Muscle of leg (tissue), 11 donors: ENCODE results near the gene CRISPLD2. TPM values are rescaled to one million over a fixed set of nuclear protein-coding genes. Genes with fewer than 3 reads are reported as not detected.

Experiments used
- DNase-seq: peaks from one replicate; pipeline ENCODE4 v3.0.0; 2013
- H3K27ac ChIP-seq: one replicate; pipeline ENCODE4 v1.5.1; 2013; ENCODE audit warnings: mild to moderate bottlenecking, low read length, control low read depth
- H3K27me3 ChIP-seq: one replicate; pipeline ENCODE4 v1.6.1; 2013; ENCODE audit warnings: low read length; ENCODE audit not compliant: control insufficient read depth, insufficient read depth
- H3K36me3 ChIP-seq: one replicate; pipeline ENCODE4 v1.6.1; 2013; ENCODE audit warnings: low read length; ENCODE audit not compliant: control insufficient read depth, insufficient read depth
- H3K4me1 ChIP-seq: one replicate; pipeline ENCODE4 v1.6.1; 2013; ENCODE audit warnings: low read length; ENCODE audit not compliant: control insufficient read depth, insufficient read depth
- H3K4me3 ChIP-seq: one replicate; pipeline ENCODE4 v1.5.1; 2013; ENCODE audit warnings: low read length, control low read depth
- H3K9me3 ChIP-seq: replicated peaks from 2 replicates; pipeline ENCODE4 v1.6.1; 2013; ENCODE audit warnings: low read depth, low read length; ENCODE audit not compliant: control insufficient read depth
- WGBS: methylation state at CpG from one replicate; pipeline ENCODE4 v1.1.5; 2013; ENCODE audit warnings: missing lambda C conversion rate; ENCODE audit not compliant: insufficient coverage; 5-methylcytosine and 5-hydroxymethylcytosine counted together
- polyA plus RNA-seq, 8 donors: library from polyadenylated mRNA; unstranded; fragments of 120-200 nt; gene quantifications; one replicate each; pipeline versions ENCODE4 v1.2.1 to v1.2.3, GENCODE V29; 2013; ENCODE audit warnings: inconsistent platforms in 1 of 8, low replicate concordance in 1 of 8; ENCODE audit not compliant: insufficient read length in 8 of 8, insufficient read depth in 1 of 8
- total RNA-seq: library from RNA; stranded (reverse); fragments of 120-200 nt; gene quantifications from one replicate; pipeline ENCODE4 v1.2.4, GENCODE V29; 2013

The CRISPLD2 gene
- total and polyA plus RNA-seq, 9 donors: 5.2 to 10.4 (median 6.4) TPM

DNA sequence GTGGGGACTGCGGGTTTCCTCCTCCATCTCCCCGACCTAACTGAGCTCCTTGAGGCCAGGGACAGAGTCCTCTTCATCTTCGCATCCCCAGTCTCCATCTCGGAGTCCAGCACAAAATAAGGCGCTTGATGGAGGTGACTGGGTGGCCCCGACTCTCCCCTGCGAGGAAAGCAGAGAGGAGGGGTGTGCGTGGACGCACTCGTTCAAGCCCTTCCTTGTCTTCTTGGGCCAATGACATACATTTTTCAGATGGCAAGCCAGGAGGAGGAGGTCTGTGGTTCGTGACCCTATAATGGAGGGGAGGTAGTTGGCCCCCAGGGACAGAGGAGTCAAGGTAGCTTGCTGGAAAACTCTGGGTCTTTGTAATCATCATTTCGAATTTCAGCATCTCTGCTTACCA lies 17.2 kb downstream of the CRISPLD2 start:
- Histone ChIP-seq H3K36me3 (no peaks in the 10 kb centered on the region), H3K4me3 (no peak overlapping the region), H3K9me3 (no peaks in the 10 kb centered on the region), H3K27me3 (peaks cover 21% of the 10 kb centered on the region), H3K27ac (peak overlapping the region; percentile 42), H3K4me1 (peaks cover 66% of the 10 kb centered on the region)
- DNase-seq: no peak
- 91% methylated on average over 9 of the region's 12 CpGs for WGBS

DNA sequence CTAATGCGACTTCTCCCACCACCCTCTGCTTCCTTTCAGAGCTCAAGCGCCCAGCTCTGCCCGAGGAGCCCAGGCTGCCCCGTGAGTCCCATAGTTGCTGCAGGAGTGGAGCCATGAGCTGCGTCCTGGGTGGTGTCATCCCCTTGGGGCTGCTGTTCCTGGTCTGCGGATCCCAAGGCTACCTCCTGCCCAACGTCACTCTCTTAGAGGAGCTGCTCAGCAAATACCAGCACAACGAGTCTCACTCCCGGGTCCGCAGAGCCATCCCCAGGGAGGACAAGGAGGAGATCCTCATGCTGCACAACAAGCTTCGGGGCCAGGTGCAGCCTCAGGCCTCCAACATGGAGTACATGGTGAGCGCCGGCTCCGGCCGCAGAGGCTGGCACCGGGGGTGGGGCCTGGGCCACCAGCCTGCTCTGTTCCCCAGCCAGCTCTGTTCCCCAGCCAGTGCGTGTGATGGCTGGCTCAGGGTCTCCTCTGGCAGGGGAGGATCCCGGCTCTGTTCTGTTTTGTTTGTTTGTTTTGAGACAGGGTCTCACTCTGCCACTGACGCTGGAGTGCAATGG lies 18.7 kb downstream of the CRISPLD2 start:
- WGBS: 80% methylated on average over 16 of the region's 19 CpGs
- Histone ChIP-seq H3K27me3 (peaks cover 26% of the 10 kb centered on the region), H3K9me3 (no peaks in the 10 kb centered on the region), H3K4me3 (no peak overlapping the region), H3K27ac (no peak overlapping the region), H3K4me1 (peaks cover 61% of the 10 kb centered on the region), H3K36me3 (no peaks in the 10 kb centered on the region)
- no peak for DNase-seq

DNA sequence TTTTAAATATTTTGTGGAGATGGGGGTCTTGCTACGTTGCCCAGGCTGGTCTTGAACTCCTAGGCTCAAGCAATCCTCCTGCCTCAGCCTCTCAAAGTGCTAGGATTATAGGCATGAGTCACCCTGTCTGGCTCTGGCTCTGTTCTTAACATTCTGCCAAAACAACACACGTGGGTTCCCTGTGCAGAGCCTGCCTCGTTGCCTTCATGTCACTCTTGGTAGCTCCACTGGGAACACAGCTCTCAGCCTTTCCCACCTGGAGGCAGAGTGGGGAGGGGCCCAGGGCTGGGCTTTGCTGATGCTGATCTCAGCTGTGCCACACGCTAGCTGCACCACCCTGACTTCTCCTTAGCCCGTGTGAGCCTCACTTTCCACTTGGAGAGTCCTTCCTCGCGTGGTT lies 19.3 kb downstream of the CRISPLD2 start:
- WGBS: 40% methylated on average over 5 of the region's 7 CpGs
- Histone ChIP-seq H3K27ac (no peak overlapping the region), H3K27me3 (peaks cover 26% of the 10 kb centered on the region), H3K4me3 (no peak overlapping the region), H3K9me3 (no peaks in the 10 kb centered on the region), H3K4me1 (peaks cover 65% of the 10 kb centered on the region), H3K36me3 (no peaks in the 10 kb centered on the region)
- DNase-seq: no peak

DNA sequence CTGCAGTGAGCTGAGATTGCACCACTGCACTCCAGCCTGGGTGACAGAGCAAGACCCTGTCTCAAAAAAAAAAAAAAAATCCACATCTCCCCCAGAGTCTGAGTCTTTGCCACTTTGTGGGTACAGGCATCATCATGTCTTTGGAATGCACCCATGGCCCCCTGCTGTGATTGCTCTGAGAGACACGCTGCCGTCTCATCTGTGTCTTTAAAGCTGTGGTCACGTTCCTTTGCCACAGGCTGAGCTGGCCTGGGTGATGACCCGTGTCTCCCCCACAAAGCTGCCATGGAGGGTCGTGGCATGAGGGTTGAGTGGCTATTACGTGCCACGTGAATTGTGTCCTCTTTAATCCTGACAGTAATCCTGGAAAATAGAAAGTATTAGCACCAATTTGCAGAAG lies 20.2 kb downstream of the CRISPLD2 start:
- H3K4me3 ChIP-seq: no peak overlapping the region
- H3K27ac ChIP-seq: no peak overlapping the region
- 85% methylated on average over 3 of the region's 7 CpGs for WGBS
- H3K4me1 ChIP-seq: peaks cover 66% of the 10 kb centered on the region
- no peaks in the 10 kb centered on the region for H3K36me3 ChIP-seq
- H3K9me3 ChIP-seq: no peaks in the 10 kb centered on the region
- H3K27me3 ChIP-seq: peaks cover 26% of the 10 kb centered on the region
- no peak for DNase-seq

DNA sequence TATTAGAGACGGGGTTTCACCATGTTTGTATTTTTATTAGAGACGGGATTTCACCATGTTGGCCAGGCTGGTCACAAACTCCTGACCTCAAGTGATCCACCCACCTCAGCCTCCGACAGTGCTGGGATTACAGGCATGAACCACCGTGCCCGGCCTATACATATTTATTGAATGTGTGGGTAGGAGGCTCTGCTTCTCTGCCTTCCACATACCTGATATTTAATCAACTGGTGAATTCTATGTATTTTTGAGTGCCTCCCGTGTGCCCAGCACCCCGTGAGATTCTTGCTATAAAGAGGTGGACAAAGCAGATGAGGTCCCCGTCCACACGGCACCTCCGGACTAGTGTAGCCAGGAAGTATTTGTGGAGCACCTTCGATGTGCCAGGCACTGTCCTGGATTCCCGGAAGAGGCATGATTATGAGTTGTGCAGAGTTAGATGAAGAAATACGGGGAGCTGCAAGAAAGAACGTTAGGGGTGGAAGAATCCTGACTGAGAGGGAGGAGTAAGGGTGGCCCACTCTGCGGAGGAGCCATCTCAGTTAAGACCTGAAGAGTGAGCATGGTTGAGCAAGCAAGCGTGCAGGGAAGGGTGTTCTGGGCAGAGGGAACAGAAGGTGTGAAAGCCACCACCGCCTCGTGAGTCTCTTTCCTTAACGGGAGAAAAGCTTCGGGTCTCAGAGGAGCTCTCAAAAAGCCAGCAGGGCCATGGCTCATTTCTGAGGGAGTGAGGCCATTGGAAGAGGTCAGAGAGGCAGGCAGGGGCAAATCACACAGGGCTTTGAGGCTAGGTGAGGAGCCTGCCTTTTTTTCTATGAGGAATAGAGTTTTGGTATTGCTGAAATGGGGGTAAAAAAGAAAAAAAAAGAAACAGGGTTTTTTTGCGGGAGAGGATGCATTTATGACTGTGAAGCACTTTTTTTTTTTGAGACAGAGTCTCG lies 21.2 kb downstream of the CRISPLD2 start:
- 83% methylated on average over 18 of the region's 22 CpGs for WGBS
- no peaks in the 10 kb centered on the region for H3K9me3 ChIP-seq
- H3K4me1 ChIP-seq: peaks cover 65% of the 10 kb centered on the region
- H3K36me3 ChIP-seq: no peaks in the 10 kb centered on the region
- H3K4me3 ChIP-seq: no peak overlapping the region
- no peak overlapping the region for H3K27ac ChIP-seq
- no peak for DNase-seq
- H3K27me3 ChIP-seq: peaks cover 26% of the 10 kb centered on the region

DNA sequence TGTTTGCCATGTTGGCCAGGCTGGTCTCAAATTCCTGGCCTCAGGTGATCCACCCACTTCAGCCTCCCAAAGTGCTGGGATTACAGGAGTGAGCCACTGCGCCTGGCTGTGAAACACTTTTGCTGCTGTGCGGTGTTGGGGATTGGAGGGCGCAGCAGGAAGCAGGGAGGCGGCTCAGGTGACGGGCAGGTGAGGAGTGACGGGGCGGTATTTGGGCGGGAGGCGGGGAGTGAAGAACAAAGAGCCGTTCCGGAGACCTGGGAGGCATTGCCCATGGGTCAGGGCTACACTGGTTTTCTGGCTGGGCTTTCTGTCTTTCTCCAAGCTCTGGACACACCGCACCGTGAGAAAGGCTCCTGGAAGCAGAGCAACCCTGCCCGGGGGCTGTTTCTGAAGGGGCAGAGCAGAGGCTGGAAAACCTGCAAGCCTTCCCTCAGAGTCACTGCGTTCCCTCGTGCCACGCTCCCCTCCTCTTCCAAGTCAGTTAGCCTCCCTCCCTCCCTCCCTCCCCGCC lies 22.1 kb downstream of the CRISPLD2 start:
- no peaks in the 10 kb centered on the region for H3K9me3 ChIP-seq
- no peak for DNase-seq
- no peak overlapping the region for H3K4me3 ChIP-seq
- H3K36me3 ChIP-seq: no peaks in the 10 kb centered on the region
- H3K27me3 ChIP-seq: peaks cover 26% of the 10 kb centered on the region
- H3K4me1 ChIP-seq: peaks cover 57% of the 10 kb centered on the region
- H3K27ac ChIP-seq: no peak overlapping the region
- WGBS: 42% methylated on average over 16 of the region's 18 CpGs

DNA sequence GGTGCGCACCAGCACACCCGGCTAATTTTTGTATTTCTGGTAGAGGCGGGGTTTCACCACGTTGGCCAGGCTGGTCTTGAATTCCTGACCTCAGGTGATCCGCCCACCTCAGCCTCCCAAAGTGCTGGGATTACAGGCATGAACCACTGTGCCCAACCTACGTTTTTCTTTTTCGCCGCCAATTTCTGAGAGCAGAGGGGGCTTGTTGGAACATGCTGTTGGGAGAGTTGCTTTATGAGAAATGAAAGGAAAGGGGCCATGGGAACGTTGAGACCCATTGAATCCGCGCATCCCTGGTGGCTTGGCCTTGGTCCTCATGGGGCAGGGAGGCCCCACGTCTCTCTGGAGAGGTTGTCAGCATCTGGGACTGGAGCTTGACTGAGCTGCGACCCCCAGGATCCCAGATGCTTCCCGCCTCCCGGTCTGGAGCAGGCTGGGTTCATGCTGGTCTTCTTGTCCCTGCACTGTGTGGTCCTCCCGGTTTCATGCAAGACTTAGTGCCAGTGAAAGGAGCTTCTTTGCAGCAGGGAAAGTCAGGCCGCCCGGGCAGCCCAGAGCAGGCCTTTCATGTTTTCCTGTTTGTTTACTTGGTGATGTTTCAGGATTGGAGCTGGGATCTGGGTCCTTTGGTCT lies 22.8 kb downstream of the CRISPLD2 start:
- WGBS: 56% methylated on average over 17 of the region's 18 CpGs
- Histone ChIP-seq H3K27me3 (peaks cover 26% of the 10 kb centered on the region), H3K9me3 (no peaks in the 10 kb centered on the region), H3K27ac (no peak overlapping the region), H3K36me3 (no peaks in the 10 kb centered on the region), H3K4me1 (peaks cover 52% of the 10 kb centered on the region), H3K4me3 (no peak overlapping the region)
- no peak for DNase-seq

DNA sequence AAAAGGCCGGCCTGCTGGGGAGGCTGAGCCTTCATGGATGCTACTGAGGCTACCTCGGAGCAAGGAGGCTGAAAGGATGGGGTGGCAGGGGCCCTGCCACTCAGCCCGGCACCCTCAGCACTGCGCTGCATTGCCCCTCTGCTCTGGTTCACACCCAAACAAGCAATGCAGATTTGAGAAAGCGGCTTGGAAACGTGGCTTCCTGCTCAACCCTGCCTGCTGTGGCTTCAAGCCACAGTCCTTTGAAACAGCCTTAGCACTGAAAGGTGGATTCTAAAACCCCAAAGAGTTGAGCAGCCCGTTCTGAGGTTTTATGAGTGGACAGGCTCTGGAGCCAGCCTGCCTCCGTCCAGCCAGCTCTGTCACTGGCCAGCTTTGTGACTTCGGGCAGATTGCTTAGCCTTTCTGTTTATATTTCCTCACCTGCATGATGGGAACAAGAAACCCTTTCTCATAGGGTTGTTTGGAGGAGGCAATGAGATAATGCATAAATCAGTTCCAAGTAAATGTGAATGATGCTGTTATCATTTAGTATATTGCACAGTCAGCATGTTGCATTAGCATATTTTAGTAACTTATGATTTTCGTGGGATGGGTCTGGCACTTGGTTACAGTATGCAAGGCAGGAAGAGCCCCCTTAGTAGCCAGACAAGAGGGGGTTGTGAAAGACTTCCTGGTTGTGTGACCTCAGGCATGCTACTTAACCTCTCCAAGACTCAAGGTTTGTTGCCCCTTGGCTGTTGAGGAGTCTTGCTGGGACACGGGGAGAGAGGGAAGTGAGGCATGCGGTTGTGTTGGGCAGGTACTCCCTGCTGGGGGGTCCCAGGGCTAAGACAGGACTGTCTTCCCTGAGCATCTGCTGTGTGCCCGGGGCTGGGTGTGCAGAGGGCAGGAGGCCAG lies 23.6 kb downstream of the CRISPLD2 start:
- 63% methylated on average over 10 of the region's 13 CpGs for WGBS
- Histone ChIP-seq H3K36me3 (no peaks in the 10 kb centered on the region), H3K27ac (no peak overlapping the region), H3K9me3 (no peaks in the 10 kb centered on the region), H3K27me3 (peaks cover 31% of the 10 kb centered on the region), H3K4me3 (no peak overlapping the region), H3K4me1 (peaks cover 44% of the 10 kb centered on the region)
- no peak for DNase-seq

DNA sequence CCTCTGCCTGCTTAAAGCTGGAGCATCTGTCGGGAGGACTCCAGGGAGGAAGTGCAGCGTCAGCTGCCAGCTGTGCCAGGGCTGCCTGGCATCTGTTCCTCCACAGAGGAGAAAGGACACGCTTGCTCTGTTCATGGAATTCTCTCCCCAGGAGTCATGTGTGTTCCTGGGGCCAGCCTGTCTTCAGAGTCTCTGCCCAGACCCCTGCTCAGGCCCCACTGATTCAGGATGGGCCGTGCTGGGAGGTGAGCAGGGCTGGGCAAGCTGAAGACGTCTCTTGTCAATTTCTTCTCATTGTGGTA lies 24.2 kb downstream of the CRISPLD2 start:
- no peaks in the 10 kb centered on the region for H3K9me3 ChIP-seq
- no peak overlapping the region for H3K27ac ChIP-seq
- DNase-seq: peak; percentile 83
- WGBS: 47% methylated on average over 2 of the region's 5 CpGs
- H3K4me1 ChIP-seq: peaks cover 39% of the 10 kb centered on the region
- no peak overlapping the region for H3K4me3 ChIP-seq
- no peaks in the 10 kb centered on the region for H3K36me3 ChIP-seq
- H3K27me3 ChIP-seq: peaks cover 34% of the 10 kb centered on the region
